Measurements from ENCODE around the gene LATS1.
A peak's percentile ranks its signal among the peaks of the same experiment; 100 is the strongest.

The LATS1 gene

GRCh38 chr6:149651056-149651455, 66.8 kb downstream of the LATS1 start:
- no peak for DNase-seq (ENCODE audit: low read depth)
- H3K4me3 ChIP-seq (ENCODE audit: low read length) = no peak overlapping the region
- TF ChIP-seq CTCF (conservative IDR thresholded peaks at IDR 0.05; ENCODE audit: low read length) = no peak

DNA sequence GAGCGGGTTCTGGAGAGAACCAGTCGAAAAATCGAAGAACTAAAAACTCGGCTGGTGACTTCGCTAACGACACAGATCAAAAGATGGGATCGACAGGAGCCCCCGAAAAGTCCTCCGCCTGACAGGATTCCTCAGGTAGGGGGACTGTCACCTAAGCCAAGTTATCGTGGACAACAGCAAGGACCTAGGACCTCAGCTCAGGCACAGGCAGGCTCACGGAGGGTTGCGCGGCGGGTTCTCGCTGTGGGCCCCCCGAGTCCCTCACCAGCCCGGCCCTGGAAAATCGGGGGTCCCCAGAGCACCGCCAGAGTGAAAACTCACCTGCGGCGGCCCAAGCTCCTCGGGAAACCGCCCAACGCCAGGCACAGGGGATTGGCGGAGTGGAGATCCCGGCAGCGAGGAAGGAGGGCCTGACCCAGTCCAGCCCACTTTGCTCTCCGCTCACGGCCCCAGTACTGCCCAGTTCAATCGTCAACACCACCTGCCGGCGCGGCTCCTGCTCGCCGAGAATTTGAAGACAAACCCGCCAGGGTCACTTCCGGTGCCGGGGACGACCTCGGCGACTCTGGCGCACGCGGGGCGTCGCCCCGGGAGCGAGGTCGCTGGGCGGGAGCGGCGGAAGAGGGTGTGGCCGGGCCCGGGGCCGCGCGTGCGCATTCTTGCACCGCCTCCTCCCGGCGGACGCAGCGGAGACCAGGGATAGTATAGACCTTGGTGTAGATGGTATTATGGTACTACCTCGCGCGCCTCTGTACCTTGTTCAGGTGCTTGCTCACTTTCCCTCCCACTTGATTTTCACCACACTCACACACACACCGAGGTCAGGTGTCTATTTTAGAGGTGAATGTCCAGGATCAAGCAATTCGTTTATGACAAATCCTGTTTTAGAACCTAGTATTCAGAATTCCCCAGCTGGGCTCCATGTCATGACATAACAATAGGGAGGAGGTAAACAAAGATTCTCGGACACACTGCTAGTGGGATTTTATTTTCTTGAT, 69.5 kb downstream of the LATS1 start, which contains the start of gene KATNA1:
Gene KATNA1 (minus strand): TSS at position 567 of the 998 bp plus-strand sequence. CDS start 10,167 bp downstream, outside the sequence.
- H3K4me3 ChIP-seq (ENCODE audit: low read length) = peak within 1 kb of the TSS; percentile 76
- DNase-seq (ENCODE audit: low read depth) = peak; percentile 66
- no peak for TF ChIP-seq CTCF (conservative IDR thresholded peaks at IDR 0.05; ENCODE audit: low read length)

DNA sequence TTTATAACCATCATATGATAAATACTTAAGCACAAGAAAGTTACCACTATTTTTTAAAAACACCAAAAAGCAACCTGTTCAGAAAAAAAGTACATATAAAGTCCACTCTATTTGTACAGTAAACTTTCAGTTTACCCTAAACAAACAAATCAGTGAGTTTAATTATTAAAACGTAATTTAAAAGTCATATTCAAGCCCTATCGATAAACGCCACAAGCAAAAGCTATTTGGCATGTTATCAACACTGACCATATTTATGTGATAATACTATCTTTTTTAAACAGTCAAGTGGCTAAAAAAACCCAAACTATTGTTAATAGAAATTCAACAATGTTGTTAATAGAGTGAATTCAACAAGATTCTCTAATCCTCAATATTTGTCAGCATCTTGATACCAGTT, 71.3 kb downstream of the LATS1 start:
- no peak for DNase-seq (ENCODE audit: low read depth)
- TF ChIP-seq CTCF (conservative IDR thresholded peaks at IDR 0.05; ENCODE audit: low read length) = no peak
- H3K4me3 ChIP-seq (ENCODE audit: low read length) = peak overlapping the region; percentile 76

DNA sequence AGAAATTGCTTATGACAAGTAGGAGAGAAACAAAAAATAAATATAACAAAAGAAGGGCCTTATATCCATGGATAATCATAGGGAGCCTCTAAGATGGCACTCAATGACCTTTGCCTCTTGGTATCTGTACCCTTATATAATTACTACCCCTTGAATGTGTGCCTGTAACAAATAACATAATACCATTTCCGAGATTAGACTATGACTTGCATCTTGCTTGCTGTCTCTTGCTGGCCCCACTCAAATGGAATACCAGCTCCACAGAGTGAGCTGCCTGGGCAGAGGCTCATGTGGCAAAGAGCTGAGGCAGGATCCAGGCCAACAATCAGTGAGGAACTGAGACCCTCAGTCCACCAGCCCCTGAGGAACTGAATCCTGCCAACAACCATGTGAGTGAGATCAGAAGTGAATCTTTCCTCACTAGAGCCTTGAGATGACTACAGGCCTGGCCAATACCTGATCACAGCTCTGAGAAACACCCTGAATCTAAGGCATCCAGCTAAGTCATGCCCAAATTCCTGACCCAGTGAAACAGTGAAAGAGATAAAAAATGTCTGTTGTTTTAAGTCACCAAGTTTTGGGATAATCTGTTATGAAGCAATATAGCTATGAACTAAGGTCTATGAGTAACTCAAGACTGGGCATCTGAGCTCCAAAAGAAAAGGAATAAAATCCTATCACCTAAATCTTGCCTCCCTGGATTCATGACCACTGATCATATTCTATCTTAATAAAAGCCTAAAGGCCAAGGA, 74.9 kb downstream of the LATS1 start:
- peak; percentile 75 for DNase-seq (ENCODE audit: low read depth)
- TF ChIP-seq CTCF (conservative IDR thresholded peaks at IDR 0.05; ENCODE audit: low read length) = no peak
- H3K4me3 ChIP-seq (ENCODE audit: low read length) = no peak overlapping the region

- H3K4me3 ChIP-seq (ENCODE audit: low read length) = no peak overlapping the region
- no peak for TF ChIP-seq CTCF (conservative IDR thresholded peaks at IDR 0.05; ENCODE audit: low read length)
- DNase-seq (ENCODE audit: low read depth) = peak; percentile 54
Measured at GRCh38 chr6:149636124-149636523, 81.8 kb downstream of the LATS1 start.

GRCh38 chr6:149634315-149634714, 83.6 kb downstream of the LATS1 start:
- TF ChIP-seq CTCF (conservative IDR thresholded peaks at IDR 0.05; ENCODE audit: low read length) = no peak
- no peak overlapping the region for H3K4me3 ChIP-seq (ENCODE audit: low read length)
- no peak for DNase-seq (ENCODE audit: low read depth)

Measured in AG10803 (cell line).